ENCODE measurements around the gene APOC1. TPM values are rescaled to one million over a fixed set of nuclear protein-coding genes. Genes with fewer than 3 reads are reported as not detected.

Gene APOC1
- total and polyA plus RNA-seq, 2 donors (not counting 1 experiment from before 2014, with no cell fraction given), result 2.3 to 2.6 TPM

DNA sequence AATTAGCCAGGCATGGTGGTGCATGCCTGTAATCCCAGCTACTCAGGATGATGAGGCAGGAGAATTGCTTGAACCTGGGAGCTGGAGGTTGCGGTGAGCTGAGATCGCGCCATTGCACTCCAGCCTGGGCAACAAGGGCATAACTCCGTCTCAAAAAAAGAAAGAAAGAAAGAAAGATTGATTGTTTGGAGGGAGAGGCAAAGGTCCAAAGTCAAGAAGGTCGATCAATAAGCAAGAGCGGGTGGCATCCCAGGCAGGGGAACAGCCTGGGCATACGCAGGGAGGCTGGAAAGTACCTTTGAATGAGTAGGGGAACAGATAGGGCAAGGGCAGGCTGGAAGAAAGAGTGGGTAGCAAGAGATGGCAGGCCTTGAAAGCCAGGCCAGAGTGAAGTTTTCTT, 15.7 kb downstream of the APOC1 start:
- no peaks in the 10 kb centered on the region for H3K9me3 ChIP-seq (ENCODE audit: control insufficient read depth, insufficient read depth, low read depth, low read length)
- H3K4me2 ChIP-seq (ENCODE audit: extremely low read depth, insufficient read depth, low read length), result no peak overlapping the region
- H3K4me1 ChIP-seq (ENCODE audit: control insufficient read depth, extremely low read depth, insufficient read depth, low read length), result peaks cover 10% of the 10 kb centered on the region
- H3K9ac ChIP-seq (ENCODE audit: insufficient read depth, low read length), result no peak overlapping the region
- H3K4me3 ChIP-seq (replicated peaks in 1 of 4; ENCODE audit: control extremely low read depth in 1 of 4, insufficient read depth in 1 of 4, low read depth in 3 of 4, low read length in 4 of 4), result no peak overlapping the region
- H2AFZ ChIP-seq (ENCODE audit: low read length), result no peak overlapping the region
- H3K27ac ChIP-seq (ENCODE audit: insufficient read depth, low read length), result no peak overlapping the region
- no peaks in the 10 kb centered on the region for H4K20me1 ChIP-seq (ENCODE audit: control insufficient read depth, extremely low read depth, insufficient read depth, low read length)
- TF ChIP-seq, protein P1, sequence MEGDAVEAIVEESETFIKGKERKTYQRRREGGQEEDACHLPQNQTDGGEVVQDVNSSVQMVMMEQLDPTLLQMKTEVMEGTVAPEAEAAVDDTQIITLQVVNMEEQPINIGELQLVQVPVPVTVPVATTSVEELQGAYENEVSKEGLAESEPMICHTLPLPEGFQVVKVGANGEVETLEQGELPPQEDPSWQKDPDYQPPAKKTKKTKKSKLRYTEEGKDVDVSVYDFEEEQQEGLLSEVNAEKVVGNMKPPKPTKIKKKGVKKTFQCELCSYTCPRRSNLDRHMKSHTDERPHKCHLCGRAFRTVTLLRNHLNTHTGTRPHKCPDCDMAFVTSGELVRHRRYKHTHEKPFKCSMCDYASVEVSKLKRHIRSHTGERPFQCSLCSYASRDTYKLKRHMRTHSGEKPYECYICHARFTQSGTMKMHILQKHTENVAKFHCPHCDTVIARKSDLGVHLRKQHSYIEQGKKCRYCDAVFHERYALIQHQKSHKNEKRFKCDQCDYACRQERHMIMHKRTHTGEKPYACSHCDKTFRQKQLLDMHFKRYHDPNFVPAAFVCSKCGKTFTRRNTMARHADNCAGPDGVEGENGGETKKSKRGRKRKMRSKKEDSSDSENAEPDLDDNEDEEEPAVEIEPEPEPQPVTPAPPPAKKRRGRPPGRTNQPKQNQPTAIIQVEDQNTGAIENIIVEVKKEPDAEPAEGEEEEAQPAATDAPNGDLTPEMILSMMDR (conservative IDR thresholded peaks at IDR 0.05 in 1 of 2, IDR thresholded peaks at IDR 0.05 in 1 of 2; ENCODE audit: low read depth in 1 of 2, low read length in 2 of 2), result no peak
- no peak for TF ChIP-seq EZH2 (IDR thresholded peaks at IDR 0.05; ENCODE audit: low read length, missing control alignments)
- no peaks in the 10 kb centered on the region for H3K36me3 ChIP-seq (ENCODE audit: control insufficient read depth, insufficient read depth, low read length)
- H3K27me3 ChIP-seq (ENCODE audit: control insufficient read depth, insufficient read depth, low read length), result no peaks in the 10 kb centered on the region
- H3K79me2 ChIP-seq (ENCODE audit: control insufficient read depth, insufficient read depth, low read length), result no peaks in the 10 kb centered on the region
- DNase-seq (ENCODE audit: low read depth in 2 of 2), result no peak

DNA sequence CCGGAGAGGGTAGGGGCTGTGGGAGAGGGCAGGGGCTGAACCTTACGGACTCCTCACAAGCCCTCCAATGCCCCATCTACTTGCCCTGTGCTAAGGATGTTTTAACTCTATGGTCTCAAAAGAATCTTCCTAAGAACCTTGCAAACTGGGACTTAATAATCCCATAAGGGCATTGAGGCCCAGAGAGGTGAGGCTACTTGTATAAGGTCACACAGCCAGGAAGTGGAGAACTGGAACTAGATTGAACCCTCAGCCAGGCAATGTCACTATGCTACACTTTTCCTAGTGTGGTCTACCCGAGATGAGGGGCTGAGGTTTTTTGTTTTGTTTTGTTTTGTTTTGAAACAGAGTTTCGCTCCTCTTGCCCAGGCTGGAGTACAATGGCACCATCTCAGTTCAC, 17.1 kb downstream of the APOC1 start:
- Histone ChIP-seq H3K36me3 (ENCODE audit: control insufficient read depth, insufficient read depth, low read length) (no peaks in the 10 kb centered on the region), H3K4me3 (replicated peaks in 1 of 4; ENCODE audit: control extremely low read depth in 1 of 4, insufficient read depth in 1 of 4, low read depth in 3 of 4, low read length in 4 of 4) (no peak overlapping the region), H4K20me1 (ENCODE audit: control insufficient read depth, extremely low read depth, insufficient read depth, low read length) (no peaks in the 10 kb centered on the region), H3K9me3 (ENCODE audit: control insufficient read depth, insufficient read depth, low read depth, low read length) (no peaks in the 10 kb centered on the region), H3K4me2 (ENCODE audit: extremely low read depth, insufficient read depth, low read length) (no peak overlapping the region), H3K27me3 (ENCODE audit: control insufficient read depth, insufficient read depth, low read length) (no peaks in the 10 kb centered on the region), H3K27ac (ENCODE audit: insufficient read depth, low read length) (no peak overlapping the region), H3K79me2 (ENCODE audit: control insufficient read depth, insufficient read depth, low read length) (no peaks in the 10 kb centered on the region), H3K9ac (ENCODE audit: insufficient read depth, low read length) (no peak overlapping the region), H2AFZ (ENCODE audit: low read length) (no peak overlapping the region), H3K4me1 (ENCODE audit: control insufficient read depth, extremely low read depth, insufficient read depth, low read length) (peaks cover 2% of the 10 kb centered on the region)
- TF ChIP-seq, protein P1 (conservative IDR thresholded peaks at IDR 0.05 in 1 of 2, IDR thresholded peaks at IDR 0.05 in 1 of 2; ENCODE audit: low read depth in 1 of 2, low read length in 2 of 2), result no peak
- TF ChIP-seq EZH2 (IDR thresholded peaks at IDR 0.05; ENCODE audit: low read length, missing control alignments), result no peak
- DNase-seq (ENCODE audit: low read depth in 2 of 2), result no peak

DNA sequence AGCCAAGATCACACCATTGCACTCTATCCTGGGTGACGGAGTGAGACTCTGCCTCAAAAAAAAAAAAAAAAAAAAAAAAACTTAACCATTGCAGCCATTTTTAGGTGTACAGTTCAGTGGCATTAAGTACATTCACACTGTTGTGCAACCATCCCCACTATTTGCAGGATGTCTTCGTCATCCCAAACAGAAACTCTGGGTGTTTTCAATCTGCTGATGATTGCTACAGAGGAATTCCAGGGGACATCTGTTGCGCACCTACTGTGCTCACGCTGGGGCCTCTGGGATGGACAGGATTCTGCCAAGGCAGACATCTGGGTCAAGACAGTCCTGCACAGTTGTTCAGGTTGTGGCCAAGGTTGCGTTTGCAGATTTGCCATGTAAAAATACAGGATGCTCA, 25.3 kb downstream of the APOC1 start:
- Histone ChIP-seq H2AFZ (ENCODE audit: low read length) (no peak overlapping the region), H3K36me3 (ENCODE audit: control insufficient read depth, insufficient read depth, low read length) (no peaks in the 10 kb centered on the region), H3K4me2 (ENCODE audit: extremely low read depth, insufficient read depth, low read length) (no peak overlapping the region), H3K27me3 (ENCODE audit: control insufficient read depth, insufficient read depth, low read length) (no peaks in the 10 kb centered on the region), H3K4me3 (replicated peaks in 1 of 4; ENCODE audit: control extremely low read depth in 1 of 4, insufficient read depth in 1 of 4, low read depth in 3 of 4, low read length in 4 of 4) (no peak overlapping the region), H3K9ac (ENCODE audit: insufficient read depth, low read length) (no peak overlapping the region), H4K20me1 (ENCODE audit: control insufficient read depth, extremely low read depth, insufficient read depth, low read length) (no peaks in the 10 kb centered on the region), H3K27ac (ENCODE audit: insufficient read depth, low read length) (no peak overlapping the region), H3K79me2 (ENCODE audit: control insufficient read depth, insufficient read depth, low read length) (no peaks in the 10 kb centered on the region), H3K4me1 (ENCODE audit: control insufficient read depth, extremely low read depth, insufficient read depth, low read length) (no peaks in the 10 kb centered on the region), H3K9me3 (ENCODE audit: control insufficient read depth, insufficient read depth, low read depth, low read length) (no peaks in the 10 kb centered on the region)
- no peak for DNase-seq (ENCODE audit: low read depth in 2 of 2)
- TF ChIP-seq, protein P1 (conservative IDR thresholded peaks at IDR 0.05 in 1 of 2, IDR thresholded peaks at IDR 0.05 in 1 of 2; ENCODE audit: low read depth in 1 of 2, low read length in 2 of 2), result no peak
- no peak for TF ChIP-seq EZH2 (IDR thresholded peaks at IDR 0.05; ENCODE audit: low read length, missing control alignments)
